Gastrocnemius medialis (tissue), 4 donors: ENCODE measurements around the gene CTDSPL.

Source experiments
- CTCF ChIP-seq, 5 experiments: fragments of 450-650 bp in 3 of 5; fragments of 200-600 bp in 2 of 5; sonication (generic) in 2 of 5; IDR thresholded peaks in 4 of 5; conservative IDR thresholded peaks in 1 of 5; 1 replicate in 4 of 5; 2 replicates in 1 of 5; pipeline ENCODE4 v1.5.1; 2016 to 2019; ENCODE audit warnings: antibody characterized with exemption in 5 of 5, mild to moderate bottlenecking in 3 of 5, moderate library complexity in 3 of 5
- POLR2A ChIP-seq, 2 donors: fragments of 450-650 bp; IDR thresholded peaks; one replicate each; pipeline ENCODE4 v1.6.1; 2017; ENCODE audit warnings: antibody characterized with exemption in 2 of 2, mild to moderate bottlenecking in 2 of 2, moderate library complexity in 2 of 2

- no peak for TF ChIP-seq CTCF (IDR thresholded peaks at IDR 0.05 in 4 of 5, conservative IDR thresholded peaks at IDR 0.05 in 1 of 5)
- no peak for TF ChIP-seq POLR2A (IDR thresholded peaks at IDR 0.05)
Observed at GRCh38 chr3:37825744-37826400, 35.8 kb upstream of the CTDSPL start.
